ENCODE measurements around the gene FBXO36.

Gene FBXO36

GRCh38 chr2:230050136-230050535 is 127.8 kb downstream of the FBXO36 start:
- DNase-seq: no peak

GRCh38 chr2:230052299-230052698 is 130.0 kb downstream of the FBXO36 start:
- no peak for DNase-seq

- no peak for DNase-seq
These were observed 131.6 kb downstream of the FBXO36 start for GRCh38 chr2:230053753-230054478.

DNA sequence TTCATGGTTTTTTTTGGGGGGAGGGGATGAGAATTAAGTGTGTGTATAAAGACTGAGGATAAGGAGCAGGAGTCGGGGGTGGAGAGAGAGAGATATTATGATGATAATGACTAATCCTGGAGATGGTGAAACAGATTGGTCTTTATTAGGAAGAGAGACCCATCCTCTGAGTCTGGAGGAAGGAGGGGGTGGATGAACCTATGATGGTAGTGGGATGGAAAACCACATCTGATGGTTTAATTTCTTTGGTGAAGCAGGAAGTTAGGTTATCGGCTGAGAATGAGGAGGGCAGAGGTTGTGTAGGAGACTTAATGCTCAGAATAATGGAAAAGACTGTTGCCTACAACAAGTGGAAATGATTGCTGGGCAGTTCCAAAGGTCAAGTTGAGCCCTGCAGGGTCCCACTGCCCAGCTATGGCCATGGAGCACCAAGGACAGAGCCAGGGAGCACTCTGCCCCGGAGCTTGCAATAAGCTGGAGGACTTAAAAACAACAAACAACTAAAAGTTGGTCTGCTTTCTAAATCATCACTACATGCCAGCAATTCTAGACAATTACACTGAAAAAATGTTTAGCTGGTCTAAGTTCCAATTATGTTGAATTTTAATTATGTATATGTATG is 138.5 kb downstream of the FBXO36 start:
- no peak for DNase-seq
